SU-DHL-6 (cell line): ENCODE data around the gene DOK6.

Experiments
- EZH2phosphoT487 ChIP-seq: fragments of 200-600 bp; sonication (generic), shearing (Covaris generic); conservative IDR thresholded peaks from 2 replicates; pipeline ENCODE4 v1.6.1; 2018; ENCODE audit warnings: mild to moderate bottlenecking, antibody characterized with exemption, low read length, moderate library complexity, mixed read lengths
- TF ChIP-seq, protein P1 (sequence below): fragments of 200-600 bp; sonication (generic); IDR thresholded peaks from one replicate; pipeline ENCODE4 v1.5.1; 2017; ENCODE audit warnings: antibody characterized with exemption, mild to moderate bottlenecking, low read length, moderate library complexity; ENCODE audit not compliant: insufficient read depth, poor library complexity, severe bottlenecking

DNA sequence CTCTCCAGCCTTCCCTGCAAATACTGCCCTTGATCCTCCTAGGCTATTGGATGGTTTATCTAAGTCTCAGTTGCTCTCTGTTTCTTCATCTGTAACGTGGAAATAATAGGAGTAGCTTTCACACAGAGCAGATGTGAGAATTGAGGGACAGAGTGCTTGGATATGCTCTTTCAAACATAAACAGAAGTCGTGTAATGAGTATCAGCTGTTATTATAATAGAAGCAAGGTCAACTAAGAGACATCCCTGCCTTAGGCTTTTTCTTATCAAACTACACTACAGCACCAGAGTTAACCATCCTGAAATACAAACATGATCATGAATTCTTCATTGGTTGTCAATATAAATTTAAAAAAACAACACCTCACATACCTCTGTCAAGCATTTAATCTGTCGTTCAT lies 138.2 kb downstream of the DOK6 start:
- TF ChIP-seq, protein P1, sequence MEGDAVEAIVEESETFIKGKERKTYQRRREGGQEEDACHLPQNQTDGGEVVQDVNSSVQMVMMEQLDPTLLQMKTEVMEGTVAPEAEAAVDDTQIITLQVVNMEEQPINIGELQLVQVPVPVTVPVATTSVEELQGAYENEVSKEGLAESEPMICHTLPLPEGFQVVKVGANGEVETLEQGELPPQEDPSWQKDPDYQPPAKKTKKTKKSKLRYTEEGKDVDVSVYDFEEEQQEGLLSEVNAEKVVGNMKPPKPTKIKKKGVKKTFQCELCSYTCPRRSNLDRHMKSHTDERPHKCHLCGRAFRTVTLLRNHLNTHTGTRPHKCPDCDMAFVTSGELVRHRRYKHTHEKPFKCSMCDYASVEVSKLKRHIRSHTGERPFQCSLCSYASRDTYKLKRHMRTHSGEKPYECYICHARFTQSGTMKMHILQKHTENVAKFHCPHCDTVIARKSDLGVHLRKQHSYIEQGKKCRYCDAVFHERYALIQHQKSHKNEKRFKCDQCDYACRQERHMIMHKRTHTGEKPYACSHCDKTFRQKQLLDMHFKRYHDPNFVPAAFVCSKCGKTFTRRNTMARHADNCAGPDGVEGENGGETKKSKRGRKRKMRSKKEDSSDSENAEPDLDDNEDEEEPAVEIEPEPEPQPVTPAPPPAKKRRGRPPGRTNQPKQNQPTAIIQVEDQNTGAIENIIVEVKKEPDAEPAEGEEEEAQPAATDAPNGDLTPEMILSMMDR = no peak
- no peak for TF ChIP-seq EZH2phosphoT487
